Retina (tissue), 1 donor: ENCODE data around the gene ATXN1.
"Not testable (repeated sequence)": the region's sequence is repeated elsewhere in the genome, so short reads cannot be mapped to it uniquely, and the experiment has no call there.

Experiments
- DNase-seq: peaks from one replicate; pipeline ENCODE4 v3.0.0-alpha.2; 2016

The ATXN1 gene

DNA sequence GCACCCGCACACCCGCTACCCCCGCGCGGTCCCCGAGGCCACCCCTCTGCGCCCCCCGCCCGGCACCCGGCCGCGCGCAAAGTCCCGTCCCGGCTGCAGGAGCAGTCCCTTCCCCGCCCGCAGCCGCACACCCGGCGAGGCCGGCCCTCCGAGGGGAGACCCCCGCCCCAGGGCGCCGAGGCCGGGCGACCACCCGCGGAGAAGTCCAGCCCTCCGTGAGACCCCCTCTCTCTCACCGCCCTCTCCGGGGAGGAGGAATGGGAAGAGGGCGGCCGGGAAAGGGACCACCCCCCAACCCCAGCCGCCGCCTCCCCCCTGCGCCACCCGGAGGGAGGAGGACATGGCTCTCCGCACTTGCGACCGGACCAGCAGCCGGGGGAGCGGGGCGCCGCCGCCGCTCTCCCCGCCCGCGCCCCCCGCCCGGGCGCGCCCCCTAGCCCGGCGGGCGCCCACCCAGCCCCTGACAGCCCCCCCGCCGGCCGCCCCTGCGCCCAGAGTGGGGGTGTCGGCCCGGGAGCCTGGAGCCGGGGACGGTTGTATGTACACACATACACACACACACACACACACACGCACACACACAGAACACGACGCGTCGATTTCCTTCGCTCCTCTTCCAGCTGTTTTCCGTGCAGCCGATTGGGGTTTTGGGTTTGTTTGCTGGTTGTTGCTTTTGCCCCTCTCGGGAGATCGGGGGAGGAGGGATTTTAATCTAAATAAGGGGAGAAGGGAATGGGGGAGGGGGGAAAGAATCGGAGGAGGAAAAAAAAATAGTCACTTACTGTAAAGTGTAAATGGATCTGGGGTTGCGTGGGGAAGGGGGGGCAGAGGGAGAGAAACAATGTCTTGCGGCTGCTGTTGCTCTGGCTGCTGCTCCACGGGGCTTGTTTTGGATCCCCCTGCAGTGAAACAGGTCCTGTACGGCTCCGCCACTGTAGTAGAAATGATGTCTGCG lies at the start of gene ATXN1:
Gene ATXN1, minus strand, starts transcription at position 945 of the 955 bp plus-strand sequence.
- peak; percentile 76 for DNase-seq

- DNase-seq: no peak
Observed at GRCh38 chr6:16810411-16810810, 49.2 kb upstream of the ATXN1 start.

DNA sequence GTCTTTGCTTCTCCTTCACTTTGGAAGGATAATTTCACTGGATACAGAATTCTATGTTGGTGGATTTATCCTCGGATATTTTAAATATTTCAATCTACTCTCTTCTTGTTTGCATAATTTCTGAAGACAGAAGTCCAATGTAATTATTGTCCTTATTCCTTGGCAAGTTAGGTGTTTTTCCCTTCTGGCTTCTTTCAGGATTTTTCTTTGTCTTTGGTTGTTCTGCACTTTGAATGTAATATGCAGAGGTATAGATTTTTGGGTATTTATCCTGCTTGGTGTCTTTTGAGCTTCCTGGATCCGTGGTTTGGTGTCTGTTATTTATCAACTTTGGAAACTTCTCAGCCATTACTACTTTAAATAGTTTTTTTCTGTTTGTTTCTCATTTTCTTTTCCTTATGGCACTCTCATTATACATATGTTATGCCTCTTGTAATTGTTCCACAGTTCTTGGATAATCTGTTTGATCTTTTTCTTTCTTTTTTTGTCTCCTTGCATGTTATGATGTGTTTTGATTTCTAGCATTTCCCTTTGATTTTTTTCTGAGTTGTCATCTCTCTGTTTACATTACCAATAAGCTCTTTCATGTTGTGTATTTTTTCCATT lies 48.6 kb upstream of the ATXN1 start:
- no peak for DNase-seq

DNA sequence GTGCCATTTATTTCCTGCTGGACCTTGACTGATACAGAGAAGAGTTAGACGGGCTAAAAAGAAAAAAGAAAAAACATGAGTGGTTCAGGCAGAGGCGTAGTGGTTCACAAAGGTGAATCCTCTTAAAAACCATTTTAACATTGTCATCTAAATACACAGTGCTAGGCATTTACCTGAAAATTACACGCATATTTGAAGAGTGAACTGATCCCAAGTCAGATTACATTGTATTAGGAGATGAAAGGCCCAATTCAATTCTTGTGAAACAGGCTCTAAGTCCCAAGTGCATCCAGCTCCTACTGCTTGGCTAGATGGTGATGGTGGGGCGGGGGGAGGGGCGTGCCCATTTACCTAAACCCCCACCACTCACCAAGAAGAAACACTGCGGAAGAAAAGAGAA lies 46.7 kb upstream of the ATXN1 start:
- no peak for DNase-seq

DNA sequence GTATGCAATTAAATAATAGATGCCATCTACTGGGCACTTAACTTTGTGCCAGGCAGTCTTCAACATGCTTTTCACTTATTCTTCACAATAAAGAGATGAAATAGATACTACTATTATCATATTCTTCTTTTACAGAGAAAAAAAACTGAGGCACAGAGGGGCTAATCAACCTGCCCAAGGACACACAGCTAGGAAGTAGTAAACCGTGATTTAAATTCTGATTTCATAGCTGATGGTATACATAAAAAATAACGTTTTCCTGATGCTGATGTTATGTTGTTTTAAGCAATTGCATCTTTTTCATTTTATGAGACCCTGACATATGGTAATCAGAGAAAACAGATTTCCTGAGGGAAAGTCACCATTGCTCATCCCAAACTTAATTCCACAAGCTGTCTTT lies 45.1 kb upstream of the ATXN1 start:
- no peak for DNase-seq

- DNase-seq: peak; percentile 47
Observed at GRCh38 chr6:16805243-16805950, 44.1 kb upstream of the ATXN1 start.

DNA sequence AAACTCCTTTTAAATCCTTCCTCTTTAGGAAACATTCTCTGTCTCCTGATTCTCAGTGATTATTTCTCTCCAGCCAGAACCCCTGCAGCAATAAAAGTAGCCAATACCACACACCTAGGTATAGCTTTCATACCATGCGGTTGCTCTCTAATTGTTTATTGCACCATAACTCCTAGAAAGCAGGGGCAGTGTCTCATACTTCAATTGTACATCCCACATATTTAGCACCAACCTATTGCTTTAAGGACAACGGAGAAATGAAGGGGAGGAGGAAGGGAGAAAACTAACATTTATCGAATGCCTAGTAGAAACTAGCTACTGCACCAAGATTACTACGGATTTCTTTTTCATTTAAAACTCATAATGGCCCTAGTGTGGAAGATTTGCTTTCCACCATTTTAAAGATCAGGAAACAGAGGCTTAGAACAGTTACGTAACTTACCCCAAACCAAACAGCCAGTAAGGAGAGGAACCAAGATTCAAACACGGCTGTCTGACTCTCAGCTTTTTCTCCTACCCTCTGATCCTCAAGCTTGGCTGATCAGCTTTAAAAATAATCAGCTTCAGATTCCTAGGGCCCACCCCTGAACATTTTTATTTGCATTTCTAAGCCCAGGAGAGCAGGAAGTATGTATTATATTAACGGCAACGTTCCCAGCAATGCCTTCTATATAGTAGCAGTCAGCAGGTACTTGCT lies 43.4 kb upstream of the ATXN1 start:
- DNase-seq: peak; percentile 30

DNA sequence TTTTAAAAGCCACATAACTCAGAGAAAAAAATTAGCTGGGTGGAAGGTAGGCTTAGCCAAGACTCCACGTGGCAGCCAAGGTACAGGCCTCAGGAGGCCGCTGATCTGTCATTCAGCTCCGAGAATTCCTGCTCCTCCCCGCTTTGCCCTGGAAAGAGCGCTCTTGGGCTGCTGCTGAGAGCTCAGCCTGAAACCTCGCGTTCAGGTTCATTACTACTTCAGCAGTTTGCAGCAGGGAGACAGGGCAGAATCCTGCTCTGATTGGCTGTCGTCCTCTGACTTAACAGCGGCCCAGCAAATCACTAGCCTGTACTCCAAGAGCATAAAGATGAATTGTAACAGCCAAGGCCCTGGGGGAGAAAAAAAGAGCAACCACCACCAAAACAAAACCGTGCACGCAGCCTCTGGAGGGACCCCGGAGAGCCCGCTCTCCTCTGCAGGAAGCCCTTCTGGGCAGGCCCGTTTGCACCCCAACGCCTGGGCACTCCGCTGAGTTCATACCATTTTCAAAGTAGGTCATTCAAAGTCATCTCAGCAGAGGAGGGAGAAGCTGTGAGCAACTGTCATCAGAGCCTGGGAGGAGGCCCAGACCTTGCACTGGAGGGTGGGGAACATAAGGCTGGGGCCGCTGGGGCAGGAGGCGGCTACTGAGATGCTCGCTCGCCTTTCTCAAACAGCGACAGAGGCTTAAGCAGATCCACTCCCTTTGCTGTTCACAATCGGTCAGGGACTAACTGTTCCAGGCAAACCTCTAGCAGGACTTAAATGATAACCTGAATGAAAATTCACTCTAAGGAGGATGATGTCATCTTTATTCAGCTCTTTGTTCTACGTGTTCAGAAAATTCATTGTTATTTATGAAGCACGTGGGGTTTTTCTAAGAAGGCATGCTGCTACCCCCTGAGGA lies 42.3 kb upstream of the ATXN1 start:
- DNase-seq: peak; percentile 95

- DNase-seq: no peak
Observed at GRCh38 chr6:16802071-16802470, 40.8 kb upstream of the ATXN1 start.

DNA sequence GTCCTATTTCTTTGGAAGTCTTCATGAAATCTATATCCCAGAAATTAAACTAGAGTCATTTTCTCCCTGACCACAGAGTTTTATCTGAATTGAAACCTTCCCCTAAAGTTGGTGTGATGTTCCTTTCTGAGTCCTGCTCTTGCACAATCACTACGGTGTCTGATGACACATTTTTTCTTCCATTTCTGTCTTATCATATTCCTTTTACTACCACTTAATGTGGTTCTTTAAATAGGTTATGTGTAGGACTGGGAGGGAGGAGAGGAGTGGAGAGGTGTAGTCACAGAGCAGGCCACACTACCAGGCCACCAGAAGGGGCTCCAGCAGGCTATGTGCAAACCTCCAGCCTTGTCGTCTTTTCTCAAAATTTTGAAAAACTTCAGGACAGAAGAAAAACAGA lies 39.7 kb upstream of the ATXN1 start:
- no peak for DNase-seq

- no peak for DNase-seq
Observed at GRCh38 chr6:16800341-16800740, 39.1 kb upstream of the ATXN1 start.

GRCh38 chr6:16799279-16800193 lies 38.3 kb upstream of the ATXN1 start:
- DNase-seq: no peak

GRCh38 chr6:16793828-16794412 lies 32.7 kb upstream of the ATXN1 start:
- no peak for DNase-seq

GRCh38 chr6:16789329-16790038 lies 28.2 kb upstream of the ATXN1 start:
- no peak for DNase-seq

GRCh38 chr6:16787128-16787682 lies 25.9 kb upstream of the ATXN1 start:
- no peak for DNase-seq

- no peak for DNase-seq
Observed at GRCh38 chr6:16785496-16785895, 24.2 kb upstream of the ATXN1 start.

- not testable (repeated sequence) for DNase-seq
Observed at GRCh38 chr6:16784957-16785356, 23.7 kb upstream of the ATXN1 start.

- no peak for DNase-seq
Observed at GRCh38 chr6:16783952-16784565, 22.8 kb upstream of the ATXN1 start.

DNA sequence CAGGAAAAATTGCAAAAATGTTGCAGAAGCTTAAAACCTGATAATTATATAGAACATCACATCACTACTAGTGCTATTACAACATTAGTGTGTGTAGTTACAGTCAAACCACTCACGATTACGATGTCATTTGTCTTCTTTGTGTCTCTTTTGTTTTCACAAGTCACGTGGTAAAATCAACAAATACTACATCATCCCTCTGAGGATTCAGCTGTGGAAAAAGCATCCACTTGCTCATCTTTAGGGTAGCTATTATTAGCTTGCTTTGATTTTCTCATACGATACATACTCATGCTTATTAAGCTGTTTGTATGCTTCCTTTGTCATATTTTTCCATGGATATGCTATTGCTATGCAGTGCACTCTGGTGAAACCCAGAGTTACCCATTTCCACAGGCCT lies 22.2 kb upstream of the ATXN1 start:
- DNase-seq: no peak
